ENCODE data around the gene SART3.

SART3 gene

DNA sequence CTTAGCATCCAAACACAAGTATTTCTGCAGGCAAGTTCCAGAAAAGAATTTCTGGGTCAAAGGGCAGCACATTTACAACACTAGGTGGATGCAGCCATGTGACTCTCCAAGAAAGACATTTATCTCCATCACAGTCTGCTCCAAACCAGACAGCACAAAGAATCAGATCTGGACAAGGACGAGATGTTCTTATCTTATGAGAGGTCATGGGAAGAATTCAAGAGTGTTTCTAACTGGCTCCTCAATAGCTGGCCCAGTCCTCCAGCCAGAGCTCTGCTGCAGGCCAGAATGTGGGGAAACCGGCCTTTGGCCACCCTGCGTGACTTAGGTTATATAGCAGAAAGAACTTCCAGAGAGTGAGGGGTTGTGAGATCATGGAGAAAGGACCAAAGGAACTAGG is 19.6 kb upstream of the SART3 start:
- Histone ChIP-seq H3K9me3 (no peaks in the 10 kb centered on the region), H3K27me3 (no peaks in the 10 kb centered on the region), H3K4me1 (ENCODE audit: control insufficient read depth in 1 of 2, insufficient read depth in 1 of 2, low read depth in 1 of 2, low read length in 1 of 2) (no peaks in the 10 kb centered on the region), H3K4me3 (ENCODE audit: low read depth in 1 of 2, low read length in 1 of 2) (no peak overlapping the region), H3K27ac (no peak overlapping the region), H3K36me3 (no peaks in the 10 kb centered on the region)
- TF ChIP-seq, protein P1, sequence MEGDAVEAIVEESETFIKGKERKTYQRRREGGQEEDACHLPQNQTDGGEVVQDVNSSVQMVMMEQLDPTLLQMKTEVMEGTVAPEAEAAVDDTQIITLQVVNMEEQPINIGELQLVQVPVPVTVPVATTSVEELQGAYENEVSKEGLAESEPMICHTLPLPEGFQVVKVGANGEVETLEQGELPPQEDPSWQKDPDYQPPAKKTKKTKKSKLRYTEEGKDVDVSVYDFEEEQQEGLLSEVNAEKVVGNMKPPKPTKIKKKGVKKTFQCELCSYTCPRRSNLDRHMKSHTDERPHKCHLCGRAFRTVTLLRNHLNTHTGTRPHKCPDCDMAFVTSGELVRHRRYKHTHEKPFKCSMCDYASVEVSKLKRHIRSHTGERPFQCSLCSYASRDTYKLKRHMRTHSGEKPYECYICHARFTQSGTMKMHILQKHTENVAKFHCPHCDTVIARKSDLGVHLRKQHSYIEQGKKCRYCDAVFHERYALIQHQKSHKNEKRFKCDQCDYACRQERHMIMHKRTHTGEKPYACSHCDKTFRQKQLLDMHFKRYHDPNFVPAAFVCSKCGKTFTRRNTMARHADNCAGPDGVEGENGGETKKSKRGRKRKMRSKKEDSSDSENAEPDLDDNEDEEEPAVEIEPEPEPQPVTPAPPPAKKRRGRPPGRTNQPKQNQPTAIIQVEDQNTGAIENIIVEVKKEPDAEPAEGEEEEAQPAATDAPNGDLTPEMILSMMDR (IDR thresholded peaks at IDR 0.05): no peak

DNA sequence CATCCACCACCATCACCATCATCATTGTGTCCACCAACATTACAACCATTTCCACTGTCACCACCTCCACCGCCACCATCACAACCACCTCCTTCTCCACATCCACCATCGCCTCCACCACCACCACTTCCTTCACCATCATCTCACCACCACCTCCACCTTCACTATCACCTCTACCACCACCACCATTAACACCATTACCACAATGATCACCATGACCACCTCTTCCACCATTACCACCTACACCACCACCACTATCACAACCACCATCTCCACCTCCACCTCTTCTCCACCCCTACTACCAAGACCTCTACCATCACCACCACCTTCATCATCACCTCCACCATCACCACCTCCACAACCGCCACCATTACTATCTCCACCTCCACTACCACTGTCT is 17.8 kb upstream of the SART3 start:
- Histone ChIP-seq H3K4me1 (ENCODE audit: control insufficient read depth in 1 of 2, insufficient read depth in 1 of 2, low read depth in 1 of 2, low read length in 1 of 2) (no peaks in the 10 kb centered on the region), H3K9me3 (no peaks in the 10 kb centered on the region), H3K27me3 (no peaks in the 10 kb centered on the region), H3K4me3 (ENCODE audit: low read depth in 1 of 2, low read length in 1 of 2) (no peak overlapping the region), H3K36me3 (no peaks in the 10 kb centered on the region), H3K27ac (no peak overlapping the region)
- TF ChIP-seq, protein P1 (IDR thresholded peaks at IDR 0.05): no peak

DNA sequence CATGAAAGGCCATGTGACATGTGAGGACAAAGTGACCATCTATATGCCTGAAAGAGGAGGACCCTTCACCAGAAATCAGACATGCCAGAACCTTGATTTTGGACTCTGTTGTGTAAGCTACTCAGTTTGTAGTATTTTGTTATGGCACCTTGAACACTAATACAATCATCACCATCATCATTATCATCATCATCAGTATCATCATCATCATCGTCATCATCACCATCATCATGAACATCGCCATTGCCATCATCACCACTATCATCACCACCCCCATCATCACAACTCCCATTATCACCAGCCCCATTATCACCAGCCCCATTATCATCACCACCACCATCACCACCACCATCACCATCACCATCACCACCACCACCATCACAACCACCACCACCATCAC is 17.3 kb upstream of the SART3 start:
- TF ChIP-seq, protein P1 (IDR thresholded peaks at IDR 0.05): no peak
- Histone ChIP-seq H3K27ac (no peak overlapping the region), H3K36me3 (no peaks in the 10 kb centered on the region), H3K4me1 (ENCODE audit: control insufficient read depth in 1 of 2, insufficient read depth in 1 of 2, low read depth in 1 of 2, low read length in 1 of 2) (no peaks in the 10 kb centered on the region), H3K4me3 (ENCODE audit: low read depth in 1 of 2, low read length in 1 of 2) (no peak overlapping the region), H3K9me3 (no peaks in the 10 kb centered on the region), H3K27me3 (no peaks in the 10 kb centered on the region)

DNA sequence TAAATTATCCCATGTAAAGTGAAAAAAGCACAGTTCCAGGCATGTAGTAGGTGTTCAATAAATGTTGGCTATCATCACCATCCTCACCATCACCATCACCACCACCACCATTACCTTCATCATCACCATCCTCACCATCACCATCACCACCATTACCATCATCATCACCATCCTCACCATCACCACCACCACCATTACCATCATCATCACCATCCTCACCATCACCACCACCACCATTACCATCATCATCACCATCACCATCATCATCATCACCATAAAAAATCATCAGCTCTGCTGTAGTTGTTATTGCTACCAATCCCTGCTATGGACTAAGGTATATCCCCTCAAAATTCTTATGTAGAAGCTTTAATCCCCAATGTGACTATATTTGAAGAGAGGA is 16.5 kb upstream of the SART3 start:
- Histone ChIP-seq H3K4me3 (ENCODE audit: low read depth in 1 of 2, low read length in 1 of 2) (no peak overlapping the region), H3K27me3 (no peaks in the 10 kb centered on the region), H3K36me3 (no peaks in the 10 kb centered on the region), H3K4me1 (ENCODE audit: control insufficient read depth in 1 of 2, insufficient read depth in 1 of 2, low read depth in 1 of 2, low read length in 1 of 2) (no peaks in the 10 kb centered on the region), H3K27ac (no peak overlapping the region), H3K9me3 (no peaks in the 10 kb centered on the region)
- TF ChIP-seq, protein P1 (IDR thresholded peaks at IDR 0.05): no peak

DNA sequence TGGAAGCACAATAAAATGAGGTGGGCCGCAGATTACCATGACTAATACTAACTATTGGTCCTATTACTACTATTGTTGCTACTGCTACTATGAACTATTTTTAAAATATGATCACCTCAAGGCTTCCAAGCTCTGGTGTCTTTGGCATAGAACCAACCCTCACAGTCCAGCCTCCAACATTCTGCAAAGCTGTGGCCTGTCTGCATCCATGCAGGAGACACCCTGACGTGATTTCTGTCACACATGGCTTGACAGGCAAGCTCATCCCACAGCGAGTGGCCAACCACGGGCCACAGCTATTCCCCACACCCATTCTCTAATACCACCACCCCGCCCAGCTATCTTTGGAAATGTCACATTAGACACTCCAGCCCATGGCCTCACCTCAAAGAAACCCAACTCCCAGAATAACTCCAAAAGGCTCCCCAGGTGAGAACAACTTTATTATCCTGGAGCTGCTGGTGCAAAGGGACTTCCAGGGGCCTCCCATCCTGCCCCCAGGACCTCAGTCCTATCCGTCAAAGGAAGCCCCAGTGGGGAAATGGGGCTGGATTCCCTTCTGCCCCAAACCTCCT is 15.8 kb upstream of the SART3 start:
- TF ChIP-seq, protein P1 (IDR thresholded peaks at IDR 0.05): no peak
- no peaks in the 10 kb centered on the region for H3K36me3 ChIP-seq
- H3K9me3 ChIP-seq: no peaks in the 10 kb centered on the region
- H3K27ac ChIP-seq: no peak overlapping the region
- H3K4me3 ChIP-seq (ENCODE audit: low read depth in 1 of 2, low read length in 1 of 2): no peak overlapping the region
- H3K4me1 ChIP-seq (ENCODE audit: control insufficient read depth in 1 of 2, insufficient read depth in 1 of 2, low read depth in 1 of 2, low read length in 1 of 2): no peaks in the 10 kb centered on the region
- H3K27me3 ChIP-seq: no peaks in the 10 kb centered on the region
